GM19324 (cell line): Measurements from ENCODE around the gene ATF6.
"Not testable (repeated sequence)": the region's sequence is repeated elsewhere in the genome, so short reads cannot be mapped to it uniquely, and the experiment has no call there.

Experiments
- ATAC-seq: cut with Tn5 transposase; IDR thresholded peaks from one replicate; pipeline ENCODE4 v1.9.1; 2021; ENCODE audit warnings: mild to moderate bottlenecking, moderate library complexity; ENCODE audit not compliant: unreplicated experiment, low FRiP score

ATF6 gene

GRCh38 chr1:161733526-161733925 is 32.6 kb upstream of the ATF6 start:
- ATAC-seq: no peak

- no peak for ATAC-seq
Measured at GRCh38 chr1:161735837-161736236, 30.3 kb upstream of the ATF6 start.

GRCh38 chr1:161736335-161736969 is 29.7 kb upstream of the ATF6 start:
- ATAC-seq: no peak

GRCh38 chr1:161737625-161738024 is 28.5 kb upstream of the ATF6 start:
- no peak for ATAC-seq

- ATAC-seq: peak; percentile 64
Measured at GRCh38 chr1:161738627-161739287, 27.4 kb upstream of the ATF6 start.

- ATAC-seq: peak; percentile 32
Measured at GRCh38 chr1:161739865-161740566, 26.1 kb upstream of the ATF6 start.

- ATAC-seq: no peak
Measured at GRCh38 chr1:161740921-161741320, 25.2 kb upstream of the ATF6 start.

- no peak for ATAC-seq
Measured at GRCh38 chr1:161743231-161743630, 22.9 kb upstream of the ATF6 start.

GRCh38 chr1:161747801-161748200 is 18.3 kb upstream of the ATF6 start:
- no peak for ATAC-seq

GRCh38 chr1:161749509-161750407 is 16.4 kb upstream of the ATF6 start, which contains the start of gene DUSP12:
DUSP12 (plus strand) TSS chr1:161749786; CDS start chr1:161749802, 16 bp downstream.
- peak; percentile 93 for ATAC-seq

- no peak for ATAC-seq
Measured at GRCh38 chr1:161763522-161764098, 2.5 kb upstream of the ATF6 start.

- ATAC-seq: no peak
Measured at GRCh38 chr1:161768461-161768860, 2.3 kb downstream of the ATF6 start.

- ATAC-seq: no peak
Measured at GRCh38 chr1:161768986-161769672, 3.0 kb downstream of the ATF6 start.

GRCh38 chr1:161769673-161770045 is 3.5 kb downstream of the ATF6 start:
- not testable (repeated sequence) for ATAC-seq

GRCh38 chr1:161770250-161770649 is 4.1 kb downstream of the ATF6 start:
- ATAC-seq: no peak

GRCh38 chr1:161771161-161771560 is 5.0 kb downstream of the ATF6 start:
- no peak for ATAC-seq

GRCh38 chr1:161771973-161772372 is 5.9 kb downstream of the ATF6 start:
- no peak for ATAC-seq

- ATAC-seq: no peak
Measured at GRCh38 chr1:161772397-161772796, 6.3 kb downstream of the ATF6 start.

GRCh38 chr1:161773791-161774190 is 7.7 kb downstream of the ATF6 start:
- no peak for ATAC-seq

GRCh38 chr1:161777261-161777660 is 11.1 kb downstream of the ATF6 start:
- no peak for ATAC-seq
